DND-41 (cell line): Measurements from ENCODE around the gene TMEM165.
"Not testable (repeated sequence)": the region's sequence is repeated elsewhere in the genome, so short reads cannot be mapped to it uniquely, and the experiment has no call there.

Source experiments
- CTCF ChIP-seq: IDR thresholded peaks from 2 replicates; pipeline ENCODE4 v1.5.1; 2012; ENCODE audit warnings: borderline replicate concordance, low read length, moderate library complexity, mild to moderate bottlenecking; ENCODE audit not compliant: poor library complexity, severe bottlenecking; ENCODE audit errors: extremely low read depth
- EZH2 ChIP-seq: IDR thresholded peaks from 3 replicates; pipeline ENCODE4 v1.6.1; 2012; ENCODE audit warnings: borderline replicate concordance, low read depth, mild to moderate bottlenecking, moderate library complexity, low read length, inconsistent platforms; ENCODE audit not compliant: severe bottlenecking

- TF ChIP-seq CTCF, EZH2: not testable (repeated sequence)
Observed at GRCh38 chr4:55350870-55351269, 44.9 kb upstream of the TMEM165 start.
